ENCODE data around the gene DPYD. TPM values are rescaled to one million over a fixed set of nuclear protein-coding genes. Genes with fewer than 3 reads are reported as not detected.

The DPYD gene
- polyA plus RNA-seq, 1 donor, result 32.5 TPM

DNA sequence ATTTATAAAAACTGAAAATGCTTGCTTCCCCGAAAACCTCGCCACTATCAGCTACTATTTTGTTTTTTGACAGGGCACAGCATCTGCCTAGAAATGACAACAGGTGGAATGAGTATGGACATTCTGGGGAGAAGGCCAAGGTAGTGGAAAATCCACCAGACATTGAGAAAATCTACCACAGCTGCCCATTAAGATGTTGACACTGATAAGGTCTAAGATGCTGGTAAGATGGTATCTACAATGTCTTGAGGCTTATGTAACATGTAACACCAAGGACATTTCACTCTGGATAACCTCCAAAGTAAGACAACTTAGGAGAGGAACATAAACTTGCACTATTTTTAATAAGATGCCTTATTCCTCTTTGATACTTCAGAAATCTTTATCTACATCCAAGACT is 825.1 kb downstream of the DPYD start:
- no peaks in the 10 kb centered on the region for H3K36me3 ChIP-seq (ENCODE audit: control insufficient read depth, insufficient read depth, low read length)
- WGBS (ENCODE audit: insufficient coverage, low lambda C conversion rate), result no CpG with 5 or more reads among the region's 2 CpGs
- H3K4me3 ChIP-seq (ENCODE audit: low read length), result no peak overlapping the region
- DNase-seq, result no peak
- H3K4me1 ChIP-seq (ENCODE audit: control insufficient read depth, insufficient read depth, low read length), result no peaks in the 10 kb centered on the region
- no peaks in the 10 kb centered on the region for H3K27me3 ChIP-seq (ENCODE audit: control insufficient read depth, insufficient read depth, low read length)
- H3K9me3 ChIP-seq (ENCODE audit: control insufficient read depth, low read depth, low read length), result no peaks in the 10 kb centered on the region
- no peak overlapping the region for H3K27ac ChIP-seq (ENCODE audit: low read length)

DNA sequence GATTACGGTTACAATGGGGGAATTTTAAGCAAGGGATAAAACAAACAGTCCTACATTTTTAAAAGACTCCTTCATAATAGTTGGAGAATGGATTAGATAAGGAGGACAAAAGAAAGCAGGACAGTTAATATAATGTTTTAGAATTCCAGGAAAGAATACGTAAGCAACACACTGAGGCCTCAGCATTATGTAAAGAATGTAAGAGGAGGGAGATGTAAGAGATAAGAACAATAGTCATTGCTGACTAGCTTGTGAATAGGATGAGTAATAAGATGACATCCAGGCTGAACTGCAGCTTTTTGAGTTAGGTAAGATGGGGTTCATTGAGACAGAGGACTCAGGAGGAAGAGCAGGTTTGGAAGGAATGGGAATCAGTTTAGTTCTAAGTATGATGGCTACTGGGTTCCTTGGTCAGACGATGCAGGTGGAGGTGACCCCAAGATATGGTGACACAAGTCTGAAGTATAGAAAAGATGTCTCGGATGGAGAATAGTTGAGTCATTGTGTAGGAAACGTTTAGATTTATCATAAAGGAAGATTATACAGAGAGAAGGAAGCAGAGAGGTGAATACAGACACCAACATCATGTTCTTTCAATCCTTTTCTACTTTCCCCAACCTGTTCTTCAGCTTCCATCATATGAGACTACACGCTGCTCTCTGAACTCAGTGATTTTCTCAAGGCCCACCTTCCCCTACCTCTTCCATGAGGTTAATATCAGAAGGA is 826.4 kb downstream of the DPYD start:
- Histone ChIP-seq H3K27me3 (ENCODE audit: control insufficient read depth, insufficient read depth, low read length) (no peaks in the 10 kb centered on the region), H3K36me3 (ENCODE audit: control insufficient read depth, insufficient read depth, low read length) (no peaks in the 10 kb centered on the region), H3K4me3 (ENCODE audit: low read length) (no peak overlapping the region), H3K4me1 (ENCODE audit: control insufficient read depth, insufficient read depth, low read length) (no peaks in the 10 kb centered on the region), H3K9me3 (ENCODE audit: control insufficient read depth, low read depth, low read length) (no peaks in the 10 kb centered on the region), H3K27ac (ENCODE audit: low read length) (no peak overlapping the region)
- DNase-seq, result no peak
- WGBS (ENCODE audit: insufficient coverage, low lambda C conversion rate), result 100% methylated on average over 2 of the region's 6 CpGs

DNA sequence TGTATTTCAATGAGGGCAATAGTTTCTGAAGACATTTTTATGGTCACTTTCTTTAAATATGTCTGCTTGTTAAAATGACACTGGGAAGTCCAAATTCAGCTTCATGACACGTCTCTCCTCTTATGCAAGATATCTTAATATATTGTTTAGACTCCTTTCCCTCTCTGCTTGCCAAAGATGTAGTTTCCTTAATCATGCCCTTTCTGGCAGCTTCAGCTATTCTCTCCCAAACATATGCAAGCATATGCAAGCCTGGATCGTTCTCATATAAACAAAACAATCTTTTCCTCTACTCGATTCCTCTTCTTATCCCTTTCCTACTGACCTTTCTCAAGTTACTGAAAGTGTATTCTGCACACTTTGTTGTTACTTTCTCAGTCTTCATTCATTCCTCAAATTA is 827.1 kb downstream of the DPYD start:
- Histone ChIP-seq H3K4me1 (ENCODE audit: control insufficient read depth, insufficient read depth, low read length) (no peaks in the 10 kb centered on the region), H3K4me3 (ENCODE audit: low read length) (no peak overlapping the region), H3K9me3 (ENCODE audit: control insufficient read depth, low read depth, low read length) (no peaks in the 10 kb centered on the region), H3K36me3 (ENCODE audit: control insufficient read depth, insufficient read depth, low read length) (no peaks in the 10 kb centered on the region), H3K27me3 (ENCODE audit: control insufficient read depth, insufficient read depth, low read length) (no peaks in the 10 kb centered on the region), H3K27ac (ENCODE audit: low read length) (no peak overlapping the region)
- 60% methylated on average over 2 of the region's 3 CpGs for WGBS (ENCODE audit: insufficient coverage, low lambda C conversion rate)
- DNase-seq, result no peak

DNA sequence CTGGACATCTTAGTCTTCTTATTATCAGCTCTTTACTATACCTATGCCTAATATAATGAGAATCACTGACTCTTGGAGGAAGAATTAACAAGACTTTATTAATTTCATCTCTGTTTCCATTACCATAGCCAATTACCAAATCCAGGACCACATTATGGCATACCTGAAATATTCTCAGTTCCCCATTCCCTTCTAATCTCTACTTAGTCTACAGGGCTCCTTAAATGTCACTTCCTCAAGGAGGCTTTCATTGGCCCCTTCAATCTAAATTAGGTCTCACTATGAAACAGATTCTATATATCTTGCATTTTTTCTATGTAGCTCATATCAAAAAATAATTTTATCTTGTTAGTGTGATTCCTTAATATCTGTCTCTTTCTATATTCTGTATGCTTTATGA is 828.0 kb downstream of the DPYD start:
- H3K9me3 ChIP-seq (ENCODE audit: control insufficient read depth, low read depth, low read length), result no peaks in the 10 kb centered on the region
- H3K27ac ChIP-seq (ENCODE audit: low read length), result no peak overlapping the region
- H3K27me3 ChIP-seq (ENCODE audit: control insufficient read depth, insufficient read depth, low read length), result no peaks in the 10 kb centered on the region
- no peaks in the 10 kb centered on the region for H3K4me1 ChIP-seq (ENCODE audit: control insufficient read depth, insufficient read depth, low read length)
- no peak overlapping the region for H3K4me3 ChIP-seq (ENCODE audit: low read length)
- DNase-seq, result no peak
- H3K36me3 ChIP-seq (ENCODE audit: control insufficient read depth, insufficient read depth, low read length), result no peaks in the 10 kb centered on the region

DNA sequence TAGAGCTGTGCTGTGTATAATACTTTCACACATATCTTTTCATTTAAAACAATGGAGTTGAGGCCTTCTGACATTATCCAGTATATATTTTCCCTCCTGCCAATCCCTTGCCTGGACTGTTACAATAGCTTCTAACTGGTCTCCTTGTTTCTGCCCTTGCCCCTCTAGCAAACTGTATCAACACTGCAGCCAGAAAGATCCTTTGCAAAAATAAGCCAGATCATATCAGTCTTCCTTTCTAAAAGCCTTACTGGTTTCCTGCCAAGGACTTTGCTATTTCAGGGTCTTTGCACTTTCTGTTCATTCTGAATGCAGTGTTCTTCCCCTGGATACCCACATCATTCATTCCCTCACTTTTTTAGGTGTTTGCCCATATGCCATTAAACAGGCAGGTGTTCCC is 829.2 kb downstream of the DPYD start:
- Histone ChIP-seq H3K27ac (ENCODE audit: low read length) (no peak overlapping the region), H3K36me3 (ENCODE audit: control insufficient read depth, insufficient read depth, low read length) (no peaks in the 10 kb centered on the region), H3K4me3 (ENCODE audit: low read length) (no peak overlapping the region), H3K4me1 (ENCODE audit: control insufficient read depth, insufficient read depth, low read length) (no peaks in the 10 kb centered on the region), H3K27me3 (ENCODE audit: control insufficient read depth, insufficient read depth, low read length) (no peaks in the 10 kb centered on the region), H3K9me3 (ENCODE audit: control insufficient read depth, low read depth, low read length) (no peaks in the 10 kb centered on the region)
- no peak for DNase-seq

DNA sequence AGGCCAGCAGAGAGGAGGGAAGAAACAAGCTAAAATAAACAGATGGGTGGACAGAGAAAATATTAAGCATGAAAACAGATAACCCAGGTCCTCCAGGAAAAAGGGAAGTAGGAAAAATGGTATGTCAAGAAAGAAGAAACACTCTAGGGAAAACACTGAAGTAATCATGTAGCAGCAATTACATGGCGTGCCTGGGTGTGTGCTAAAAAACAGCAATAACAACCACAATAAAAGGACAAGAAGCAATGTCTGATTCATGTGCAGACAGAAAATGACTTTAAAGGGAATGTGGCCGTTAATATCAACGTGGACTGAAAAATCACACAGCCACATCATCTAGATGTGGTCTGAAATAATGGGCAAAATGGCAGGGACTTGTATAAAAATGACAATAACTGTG is 829.6 kb downstream of the DPYD start:
- WGBS (ENCODE audit: insufficient coverage, low lambda C conversion rate), result 33% methylated on average over 1 of the region's 3 CpGs
- H3K27me3 ChIP-seq (ENCODE audit: control insufficient read depth, insufficient read depth, low read length), result no peaks in the 10 kb centered on the region
- no peaks in the 10 kb centered on the region for H3K36me3 ChIP-seq (ENCODE audit: control insufficient read depth, insufficient read depth, low read length)
- no peak overlapping the region for H3K4me3 ChIP-seq (ENCODE audit: low read length)
- no peak overlapping the region for H3K27ac ChIP-seq (ENCODE audit: low read length)
- no peaks in the 10 kb centered on the region for H3K4me1 ChIP-seq (ENCODE audit: control insufficient read depth, insufficient read depth, low read length)
- no peaks in the 10 kb centered on the region for H3K9me3 ChIP-seq (ENCODE audit: control insufficient read depth, low read depth, low read length)
- no peak for DNase-seq

DNA sequence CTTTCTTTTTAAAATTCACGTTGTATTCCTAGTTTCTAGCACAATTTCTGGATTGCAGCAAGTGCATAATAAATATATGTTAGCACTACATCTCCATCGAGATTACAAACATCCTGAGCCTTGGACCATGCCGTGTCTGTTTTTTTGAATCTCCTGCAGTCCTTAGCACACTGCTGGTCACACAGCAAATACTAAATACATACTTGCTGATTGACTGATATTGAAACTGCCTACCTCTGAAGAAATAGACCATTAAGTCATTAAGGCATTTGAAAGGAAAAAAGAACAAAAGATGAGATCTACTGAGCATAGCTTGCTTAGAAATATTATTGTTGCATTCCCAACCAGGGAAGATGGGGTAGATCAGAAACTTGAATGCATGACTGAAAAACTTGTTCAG is 830.1 kb downstream of the DPYD start:
- H3K4me3 ChIP-seq (ENCODE audit: low read length), result no peak overlapping the region
- WGBS (ENCODE audit: insufficient coverage, low lambda C conversion rate), result 60% methylated on average over 1 of the region's 3 CpGs
- no peak for DNase-seq
- H3K9me3 ChIP-seq (ENCODE audit: control insufficient read depth, low read depth, low read length), result no peaks in the 10 kb centered on the region
- H3K27me3 ChIP-seq (ENCODE audit: control insufficient read depth, insufficient read depth, low read length), result no peaks in the 10 kb centered on the region
- H3K27ac ChIP-seq (ENCODE audit: low read length), result no peak overlapping the region
- no peaks in the 10 kb centered on the region for H3K36me3 ChIP-seq (ENCODE audit: control insufficient read depth, insufficient read depth, low read length)
- no peaks in the 10 kb centered on the region for H3K4me1 ChIP-seq (ENCODE audit: control insufficient read depth, insufficient read depth, low read length)

DNA sequence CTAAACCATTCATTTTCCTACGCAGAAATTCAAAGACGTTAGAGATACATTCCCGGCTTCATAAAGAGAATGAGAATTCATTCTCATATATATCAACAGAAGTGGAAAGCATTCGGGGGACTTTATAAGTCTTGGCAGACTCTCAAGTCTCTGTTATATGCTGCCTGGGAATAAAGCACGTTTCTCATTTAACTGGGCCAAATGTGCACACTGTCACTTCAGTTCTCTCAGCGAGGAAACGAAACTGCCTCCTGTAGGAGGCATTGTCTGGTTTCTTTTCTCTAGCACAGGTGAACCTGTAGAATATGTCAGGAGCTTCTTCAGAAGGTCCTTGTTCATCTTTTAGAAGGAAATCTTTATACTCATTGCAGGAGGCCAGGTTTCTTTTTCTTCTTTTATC is 831.7 kb downstream of the DPYD start:
- Histone ChIP-seq H3K4me3 (ENCODE audit: low read length) (no peak overlapping the region), H3K9me3 (ENCODE audit: control insufficient read depth, low read depth, low read length) (no peaks in the 10 kb centered on the region), H3K27ac (ENCODE audit: low read length) (no peak overlapping the region), H3K36me3 (ENCODE audit: control insufficient read depth, insufficient read depth, low read length) (no peaks in the 10 kb centered on the region), H3K27me3 (ENCODE audit: control insufficient read depth, insufficient read depth, low read length) (no peaks in the 10 kb centered on the region), H3K4me1 (ENCODE audit: control insufficient read depth, insufficient read depth, low read length) (no peaks in the 10 kb centered on the region)
- 58% methylated on average over 2 of the region's 7 CpGs for WGBS (ENCODE audit: insufficient coverage, low lambda C conversion rate)
- no peak for DNase-seq

DNA sequence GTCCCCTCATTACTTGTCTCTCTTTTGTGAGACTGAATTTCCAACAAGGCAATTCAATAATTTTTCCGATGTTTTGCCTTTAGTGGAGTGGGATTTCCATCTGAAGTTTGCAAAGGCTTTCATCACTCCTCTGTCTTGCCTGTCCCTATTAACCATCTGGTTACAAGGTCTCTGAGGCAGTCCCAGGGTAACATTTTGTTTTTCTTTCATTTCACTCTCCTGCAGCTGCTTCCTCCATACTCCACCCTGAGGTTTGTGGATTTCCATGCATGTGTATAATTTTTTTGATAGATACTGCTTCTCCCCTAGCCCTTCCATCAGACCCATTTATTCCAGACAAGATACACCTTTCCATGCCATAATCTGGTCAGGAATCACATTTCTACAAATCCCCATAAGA is 832.4 kb downstream of the DPYD start:
- Histone ChIP-seq H3K4me1 (ENCODE audit: control insufficient read depth, insufficient read depth, low read length) (no peaks in the 10 kb centered on the region), H3K9me3 (ENCODE audit: control insufficient read depth, low read depth, low read length) (no peaks in the 10 kb centered on the region), H3K27me3 (ENCODE audit: control insufficient read depth, insufficient read depth, low read length) (no peaks in the 10 kb centered on the region), H3K27ac (ENCODE audit: low read length) (no peak overlapping the region), H3K4me3 (ENCODE audit: low read length) (no peak overlapping the region), H3K36me3 (ENCODE audit: control insufficient read depth, insufficient read depth, low read length) (no peaks in the 10 kb centered on the region)
- DNase-seq, result no peak
- no CpG with 5 or more reads among the region's 1 CpG for WGBS (ENCODE audit: insufficient coverage, low lambda C conversion rate)

DNA sequence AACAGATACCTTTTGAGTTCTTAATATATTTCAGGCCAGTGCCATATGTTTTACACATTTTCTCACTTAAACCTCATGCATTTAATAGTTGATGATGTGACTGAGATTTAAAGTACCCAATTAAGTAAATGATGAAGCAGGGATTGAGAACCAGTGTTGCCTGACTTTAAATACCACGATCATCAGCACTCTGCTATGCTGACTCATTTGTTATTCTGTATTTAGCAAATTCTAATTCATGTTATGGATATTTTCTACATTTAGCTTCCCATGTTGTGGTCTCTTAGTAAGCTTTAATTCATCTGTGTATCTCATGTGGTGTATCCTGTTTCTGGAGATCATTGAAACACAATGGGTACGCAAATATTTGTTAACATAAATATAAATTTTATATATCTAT is 836.3 kb downstream of the DPYD start:
- no peaks in the 10 kb centered on the region for H3K9me3 ChIP-seq (ENCODE audit: control insufficient read depth, low read depth, low read length)
- H3K27me3 ChIP-seq (ENCODE audit: control insufficient read depth, insufficient read depth, low read length), result no peaks in the 10 kb centered on the region
- DNase-seq, result no peak
- no peak overlapping the region for H3K4me3 ChIP-seq (ENCODE audit: low read length)
- H3K27ac ChIP-seq (ENCODE audit: low read length), result no peak overlapping the region
- no peaks in the 10 kb centered on the region for H3K4me1 ChIP-seq (ENCODE audit: control insufficient read depth, insufficient read depth, low read length)
- H3K36me3 ChIP-seq (ENCODE audit: control insufficient read depth, insufficient read depth, low read length), result no peaks in the 10 kb centered on the region
- WGBS (ENCODE audit: insufficient coverage, low lambda C conversion rate), result no CpG with 5 or more reads among the region's 2 CpGs

DNA sequence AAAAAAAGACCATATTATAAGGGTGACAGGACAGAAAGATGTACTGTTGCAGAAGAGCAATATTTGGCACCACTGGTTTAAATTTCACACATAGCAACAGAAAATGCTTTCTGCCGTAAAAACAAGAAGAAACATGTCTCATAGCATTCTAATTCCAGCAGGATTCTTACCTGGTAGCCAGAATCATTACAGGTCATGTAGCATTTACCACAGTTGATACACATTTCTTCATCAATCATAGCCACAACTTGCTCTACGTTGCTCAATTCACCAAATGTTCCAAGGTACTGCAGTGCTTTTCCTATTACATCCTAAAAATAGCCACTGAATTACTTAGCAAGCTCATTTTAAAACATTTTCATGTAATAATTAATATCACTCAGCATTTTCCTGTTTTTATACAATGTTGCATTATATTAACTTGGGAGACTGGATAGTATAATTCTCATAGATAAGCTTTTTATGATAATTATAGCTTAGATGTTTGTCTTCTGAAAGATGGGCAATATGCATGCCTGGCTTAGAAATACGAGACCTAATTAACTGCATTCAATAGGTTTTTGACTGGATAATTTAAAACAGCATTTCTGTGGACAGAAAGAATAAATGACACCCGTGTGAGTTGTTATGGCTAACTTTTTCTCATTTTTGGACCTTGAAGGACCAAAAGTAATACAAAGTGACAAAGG is 838.5 kb downstream of the DPYD start:
- no peaks in the 10 kb centered on the region for H3K4me1 ChIP-seq (ENCODE audit: control insufficient read depth, insufficient read depth, low read length)
- no peak overlapping the region for H3K4me3 ChIP-seq (ENCODE audit: low read length)
- H3K27me3 ChIP-seq (ENCODE audit: control insufficient read depth, insufficient read depth, low read length), result no peaks in the 10 kb centered on the region
- 40% methylated on average over 2 of the region's 4 CpGs for WGBS (ENCODE audit: insufficient coverage, low lambda C conversion rate)
- no peaks in the 10 kb centered on the region for H3K36me3 ChIP-seq (ENCODE audit: control insufficient read depth, insufficient read depth, low read length)
- H3K27ac ChIP-seq (ENCODE audit: low read length), result no peak overlapping the region
- no peaks in the 10 kb centered on the region for H3K9me3 ChIP-seq (ENCODE audit: control insufficient read depth, low read depth, low read length)
- no peak for DNase-seq

Measured in large intestine (tissue), 3 donors.